IMR-90 (cell line): ENCODE results near the gene CXADR.

Source experiments
- CEBPB ChIP-seq: IDR thresholded peaks from 2 replicates; pipeline ENCODE4 v1.6.1; 2012; ENCODE audit warnings: low read depth, low read length, improper control_type of control experiment
- CHD1 ChIP-seq: IDR thresholded peaks from 2 replicates; pipeline ENCODE4 v1.6.1; 2012; ENCODE audit warnings: low read depth, low read length, improper control_type of control experiment
- FOS ChIP-seq: fragments of 150-350 bp; IDR thresholded peaks from 2 replicates; pipeline ENCODE4 v1.6.1; 2016; ENCODE audit warnings: low read depth, low read length
- MAZ ChIP-seq: IDR thresholded peaks from 2 replicates; pipeline ENCODE4 v1.6.1; 2012; ENCODE audit warnings: low read depth, mild to moderate bottlenecking, low read length, improper control_type of control experiment, moderate library complexity, borderline replicate concordance
- NFE2L2 ChIP-seq: fragments of 150-350 bp; IDR thresholded peaks from 2 replicates; pipeline ENCODE4 v1.6.1; 2016; ENCODE audit warnings: low read depth, mild to moderate bottlenecking, low read length
- POLR2A ChIP-seq: IDR thresholded peaks from 2 replicates; pipeline ENCODE4 v1.6.1; 2012; ENCODE audit warnings: mild to moderate bottlenecking, low read depth, low read length
- RFX5 ChIP-seq: IDR thresholded peaks from 2 replicates; pipeline ENCODE4 v1.8.0; 2012; ENCODE audit warnings: low read depth, mild to moderate bottlenecking, low read length, moderate library complexity
- TF ChIP-seq, protein P1 (sequence below): conservative IDR thresholded peaks from 2 replicates; pipeline ENCODE4 v1.5.1; 2012; ENCODE audit warnings: mild to moderate bottlenecking, low read depth, low read length, improper control_type of control experiment
- TF ChIP-seq, protein P2 (sequence below): fragments of 150-350 bp; IDR thresholded peaks from 2 replicates; pipeline ENCODE4 v1.6.1; 2017; ENCODE audit warnings: mild to moderate bottlenecking, antibody characterized with exemption, low read length, low read depth

DNA sequence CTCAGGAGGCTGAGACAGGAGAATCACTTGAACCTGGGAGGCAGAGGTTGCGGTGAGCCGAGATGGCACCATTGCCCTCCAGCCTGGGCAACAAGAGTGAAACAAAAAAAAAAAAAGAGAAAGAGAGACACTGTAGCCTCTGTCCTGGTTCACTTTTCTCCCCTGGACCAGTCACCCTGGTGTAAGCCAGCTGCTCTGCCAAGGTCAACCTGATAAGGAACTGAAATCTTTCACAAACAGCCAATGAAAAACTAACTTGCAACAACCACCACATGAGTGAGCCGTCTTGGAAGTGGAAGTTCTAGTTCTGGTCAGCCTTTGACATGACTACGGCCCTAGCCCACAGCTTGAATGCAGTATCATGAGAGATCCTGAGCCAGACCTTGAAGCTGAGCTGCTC, 36.8 kb upstream of the CXADR start:
- TF ChIP-seq NFE2L2, result no peak
- no peak for TF ChIP-seq RFX5
- TF ChIP-seq, protein P1, sequence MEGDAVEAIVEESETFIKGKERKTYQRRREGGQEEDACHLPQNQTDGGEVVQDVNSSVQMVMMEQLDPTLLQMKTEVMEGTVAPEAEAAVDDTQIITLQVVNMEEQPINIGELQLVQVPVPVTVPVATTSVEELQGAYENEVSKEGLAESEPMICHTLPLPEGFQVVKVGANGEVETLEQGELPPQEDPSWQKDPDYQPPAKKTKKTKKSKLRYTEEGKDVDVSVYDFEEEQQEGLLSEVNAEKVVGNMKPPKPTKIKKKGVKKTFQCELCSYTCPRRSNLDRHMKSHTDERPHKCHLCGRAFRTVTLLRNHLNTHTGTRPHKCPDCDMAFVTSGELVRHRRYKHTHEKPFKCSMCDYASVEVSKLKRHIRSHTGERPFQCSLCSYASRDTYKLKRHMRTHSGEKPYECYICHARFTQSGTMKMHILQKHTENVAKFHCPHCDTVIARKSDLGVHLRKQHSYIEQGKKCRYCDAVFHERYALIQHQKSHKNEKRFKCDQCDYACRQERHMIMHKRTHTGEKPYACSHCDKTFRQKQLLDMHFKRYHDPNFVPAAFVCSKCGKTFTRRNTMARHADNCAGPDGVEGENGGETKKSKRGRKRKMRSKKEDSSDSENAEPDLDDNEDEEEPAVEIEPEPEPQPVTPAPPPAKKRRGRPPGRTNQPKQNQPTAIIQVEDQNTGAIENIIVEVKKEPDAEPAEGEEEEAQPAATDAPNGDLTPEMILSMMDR, result no peak
- TF ChIP-seq MAZ, result no peak
- TF ChIP-seq FOS, result no peak
- no peak for TF ChIP-seq POLR2A
- no peak for TF ChIP-seq CHD1
- TF ChIP-seq, protein P2, sequence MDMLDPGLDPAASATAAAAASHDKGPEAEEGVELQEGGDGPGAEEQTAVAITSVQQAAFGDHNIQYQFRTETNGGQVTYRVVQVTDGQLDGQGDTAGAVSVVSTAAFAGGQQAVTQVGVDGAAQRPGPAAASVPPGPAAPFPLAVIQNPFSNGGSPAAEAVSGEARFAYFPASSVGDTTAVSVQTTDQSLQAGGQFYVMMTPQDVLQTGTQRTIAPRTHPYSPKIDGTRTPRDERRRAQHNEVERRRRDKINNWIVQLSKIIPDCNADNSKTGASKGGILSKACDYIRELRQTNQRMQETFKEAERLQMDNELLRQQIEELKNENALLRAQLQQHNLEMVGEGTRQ, result no peak
- no peak for TF ChIP-seq CEBPB
